Tracheal epithelial cell (primary cell): ENCODE measurements around the gene IFI16. TPM values are rescaled to one million over a fixed set of nuclear protein-coding genes. Genes with fewer than 3 reads are reported as not detected.

Source experiments
- total RNA-seq: library from RNA; depleted of rRNA; stranded (reverse); fragments of >200 nt; gene quantifications from 2 replicates; pipeline ENCODE4 v1.2.1, GENCODE V29; 2014

IFI16 gene
- 31.6 and 65.9 TPM in 2 replicates for total RNA-seq

GRCh38 chr1:159009704-159010361 lies at the start of gene IFI16:
Gene IFI16 (plus strand): TSS chr1:159009907. CDS start chr1:159014681, 4,774 bp downstream.

GRCh38 chr1:159076438-159077119 lies 66.9 kb downstream of the IFI16 start, which contains the start of gene AIM2:
Gene AIM2 (minus strand): TSS chr1:159076766. CDS start chr1:159073499, 3,267 bp downstream.

Other genes with a start within 250 kb of the IFI16 start
- not detected in 2 replicates for gene OR6N1, start 237.7 kb upstream of the IFI16 start, total RNA-seq
- gene OR6N2, start 228.7 kb upstream of the IFI16 start, total RNA-seq, result not detected in 2 replicates
- not detected in 2 replicates for gene MNDA, start 178.6 kb upstream of the IFI16 start, total RNA-seq
- 0.48 TPM in 1 of 2 replicates, not detected in the other for gene PYHIN1, start 78.4 kb upstream of the IFI16 start, total RNA-seq
- not detected in 2 replicates for gene AIM2, start 66.9 kb downstream of the IFI16 start, total RNA-seq
- gene CADM3, start 161.7 kb downstream of the IFI16 start, total RNA-seq, result not detected in 2 replicates
- not detected in 2 replicates for gene ACKR1, start 195.0 kb downstream of the IFI16 start, total RNA-seq